ENCODE measurements around the gene OR2B6. TPM values are rescaled to one million over a fixed set of nuclear protein-coding genes. Genes with fewer than 3 reads are reported as not detected.
"Not testable (repeated sequence)": the region's sequence is repeated elsewhere in the genome, so short reads cannot be mapped to it uniquely, and the experiment has no call there.

Gene OR2B6
- total RNA-seq, 1 experiment from 2014 or later = 1.6 TPM

DNA sequence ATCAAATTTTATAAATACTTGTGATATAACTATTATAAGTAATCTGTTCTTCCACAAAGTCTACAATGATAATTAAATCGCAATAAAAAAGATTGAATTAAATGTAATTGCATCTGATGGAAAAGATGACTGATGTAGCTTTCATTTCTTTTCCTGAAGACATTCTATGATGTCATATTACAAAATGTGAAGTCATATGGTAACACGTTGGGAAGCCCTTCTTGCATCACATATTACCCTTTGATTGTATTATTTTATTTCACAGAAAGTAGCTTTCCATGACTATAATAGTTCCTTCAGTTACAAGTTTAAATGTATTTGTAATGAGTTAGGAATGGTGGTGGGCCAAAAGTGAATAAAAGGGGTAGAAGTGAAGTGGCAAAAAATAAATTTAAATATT, 25.8 kb upstream of the OR2B6 start:
- Histone ChIP-seq H3K4me2 (no peak overlapping the region), H3K79me2 (ENCODE audit: low read depth) (no peaks in the 10 kb centered on the region), H3K36me3 (ENCODE audit: low read depth) (no peaks in the 10 kb centered on the region), H3K4me1 (replicated peaks; ENCODE audit: insufficient read depth) (no peaks in the 10 kb centered on the region), H4K20me1 (ENCODE audit: insufficient read depth) (no peaks in the 10 kb centered on the region), H3K4me3 (no peak overlapping the region), H3K9me3 (ENCODE audit: insufficient read depth, low read depth) (no peaks in the 10 kb centered on the region), H3F3A (ENCODE audit: insufficient read depth, low read depth) (no peaks in the 10 kb centered on the region), H2AFZ (no peak overlapping the region), H3K27ac (no peak overlapping the region), H3K9me2 (ENCODE audit: insufficient read depth) (no peaks in the 10 kb centered on the region), H3K27me3 (ENCODE audit: insufficient read depth, low read depth) (no peaks in the 10 kb centered on the region)
- no peak for DNase-seq
- no peak for TF ChIP-seq EZH2 (IDR thresholded peaks at IDR 0.05; ENCODE audit: low read depth)
- TF ChIP-seq, protein P1, sequence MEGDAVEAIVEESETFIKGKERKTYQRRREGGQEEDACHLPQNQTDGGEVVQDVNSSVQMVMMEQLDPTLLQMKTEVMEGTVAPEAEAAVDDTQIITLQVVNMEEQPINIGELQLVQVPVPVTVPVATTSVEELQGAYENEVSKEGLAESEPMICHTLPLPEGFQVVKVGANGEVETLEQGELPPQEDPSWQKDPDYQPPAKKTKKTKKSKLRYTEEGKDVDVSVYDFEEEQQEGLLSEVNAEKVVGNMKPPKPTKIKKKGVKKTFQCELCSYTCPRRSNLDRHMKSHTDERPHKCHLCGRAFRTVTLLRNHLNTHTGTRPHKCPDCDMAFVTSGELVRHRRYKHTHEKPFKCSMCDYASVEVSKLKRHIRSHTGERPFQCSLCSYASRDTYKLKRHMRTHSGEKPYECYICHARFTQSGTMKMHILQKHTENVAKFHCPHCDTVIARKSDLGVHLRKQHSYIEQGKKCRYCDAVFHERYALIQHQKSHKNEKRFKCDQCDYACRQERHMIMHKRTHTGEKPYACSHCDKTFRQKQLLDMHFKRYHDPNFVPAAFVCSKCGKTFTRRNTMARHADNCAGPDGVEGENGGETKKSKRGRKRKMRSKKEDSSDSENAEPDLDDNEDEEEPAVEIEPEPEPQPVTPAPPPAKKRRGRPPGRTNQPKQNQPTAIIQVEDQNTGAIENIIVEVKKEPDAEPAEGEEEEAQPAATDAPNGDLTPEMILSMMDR (conservative IDR thresholded peaks at IDR 0.05) = no peak
- ChIA-PET POLR2A (ENCODE audit: unreplicated experiment) (no interaction called here), CTCF (no interaction called here)
- no TSS peak for BruUV-seq (replicated peaks)
- intact Hi-C loops (cut with micrococcal nuclease; ENCODE audit: unreplicated experiment) = no loop called here

DNA sequence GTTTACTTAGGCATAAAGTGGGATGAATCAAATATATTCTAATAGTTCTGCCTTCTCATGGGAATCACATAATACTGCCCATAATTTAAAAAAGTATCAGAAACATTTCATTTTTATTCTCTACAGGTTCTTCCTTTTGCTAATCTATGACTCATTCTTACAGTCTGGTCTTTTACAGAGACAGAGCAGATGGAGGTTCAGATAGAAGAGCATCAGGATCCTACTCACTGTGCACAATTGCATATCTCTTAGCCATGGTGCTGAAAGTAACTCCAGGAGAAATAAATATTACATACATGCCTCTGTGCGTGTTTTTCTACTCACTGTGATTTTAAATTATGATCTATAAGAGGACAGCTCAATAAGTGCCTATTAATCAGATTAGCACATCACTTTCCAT, 16.3 kb upstream of the OR2B6 start:
- no peaks in the 10 kb centered on the region for H3F3A ChIP-seq (ENCODE audit: insufficient read depth, low read depth)
- no peak overlapping the region for H2AFZ ChIP-seq
- no peaks in the 10 kb centered on the region for H3K4me1 ChIP-seq (replicated peaks; ENCODE audit: insufficient read depth)
- intact Hi-C loops (cut with micrococcal nuclease; ENCODE audit: unreplicated experiment) = no loop called here
- ChIA-PET POLR2A (ENCODE audit: unreplicated experiment) (no interaction called here), CTCF (no interaction called here)
- no peak overlapping the region for H3K4me2 ChIP-seq
- TF ChIP-seq, protein P1 (conservative IDR thresholded peaks at IDR 0.05) = no peak
- no peak for TF ChIP-seq EZH2 (IDR thresholded peaks at IDR 0.05; ENCODE audit: low read depth)
- no peak overlapping the region for H3K4me3 ChIP-seq
- H3K79me2 ChIP-seq (ENCODE audit: low read depth) = no peaks in the 10 kb centered on the region
- no peak overlapping the region for H3K27ac ChIP-seq
- H3K9me3 ChIP-seq (ENCODE audit: insufficient read depth, low read depth) = no peaks in the 10 kb centered on the region
- DNase-seq = no peak
- no peaks in the 10 kb centered on the region for H3K27me3 ChIP-seq (ENCODE audit: insufficient read depth, low read depth)
- no peaks in the 10 kb centered on the region for H4K20me1 ChIP-seq (ENCODE audit: insufficient read depth)
- BruUV-seq (replicated peaks) = no TSS peak
- H3K36me3 ChIP-seq (ENCODE audit: low read depth) = no peaks in the 10 kb centered on the region
- no peaks in the 10 kb centered on the region for H3K9me2 ChIP-seq (ENCODE audit: insufficient read depth)

DNA sequence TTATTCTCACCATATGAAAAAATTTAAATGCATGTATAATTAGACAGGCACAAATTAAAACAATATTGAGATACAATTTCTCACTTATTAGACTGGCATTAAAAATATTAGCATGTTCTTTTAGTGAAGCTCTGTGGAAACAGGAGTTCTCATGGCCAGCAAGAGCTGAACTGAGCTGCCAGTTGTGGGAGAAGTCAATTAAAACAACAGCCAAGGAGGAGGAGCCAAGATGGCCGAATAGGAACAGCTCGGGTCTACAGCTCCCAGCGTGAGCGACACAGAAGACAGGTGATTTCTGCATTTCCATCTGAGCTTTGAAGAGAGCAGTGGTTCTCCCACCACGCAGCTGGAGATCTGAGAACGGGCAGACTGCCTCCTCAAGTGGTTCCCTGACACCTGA, 14.0 kb upstream of the OR2B6 start:
- POLR2A ChIA-PET (ENCODE audit: unreplicated experiment); H3K9me2 ChIP-seq (ENCODE audit: insufficient read depth); H3F3A ChIP-seq (ENCODE audit: insufficient read depth, low read depth); H2AFZ ChIP-seq; DNase-seq; BruUV-seq (replicated peaks); H3K27me3 ChIP-seq (ENCODE audit: insufficient read depth, low read depth); H3K27ac ChIP-seq; H3K4me2 ChIP-seq; CTCF ChIA-PET; H4K20me1 ChIP-seq (ENCODE audit: insufficient read depth); H3K4me1 ChIP-seq (replicated peaks; ENCODE audit: insufficient read depth); H3K4me3 ChIP-seq; H3K79me2 ChIP-seq (ENCODE audit: low read depth); intact Hi-C loops (cut with micrococcal nuclease; ENCODE audit: unreplicated experiment); H3K9me3 ChIP-seq (ENCODE audit: insufficient read depth, low read depth); H3K36me3 ChIP-seq (ENCODE audit: low read depth): not testable (repeated sequence)

DNA sequence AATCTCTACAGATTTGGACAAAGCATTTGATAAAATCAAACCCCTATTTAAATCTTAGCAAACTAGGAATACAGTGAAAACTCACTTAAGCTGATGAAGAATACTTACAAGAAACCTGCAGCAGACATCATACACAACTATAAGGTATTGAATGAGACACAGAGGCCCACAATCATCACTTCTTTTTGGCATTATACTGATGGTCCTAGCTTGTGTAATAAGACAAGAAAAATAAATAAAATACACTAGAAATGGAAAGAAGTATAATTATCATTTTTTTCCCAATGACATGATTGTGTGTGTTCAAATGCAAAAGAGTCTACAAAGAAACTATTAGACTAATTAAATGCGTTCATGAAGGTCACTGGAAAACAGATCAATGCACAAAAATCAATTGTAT, 8.8 kb upstream of the OR2B6 start:
- no peaks in the 10 kb centered on the region for H3K9me3 ChIP-seq (ENCODE audit: insufficient read depth, low read depth)
- no TSS peak for BruUV-seq (replicated peaks)
- H3K36me3 ChIP-seq (ENCODE audit: low read depth) = no peaks in the 10 kb centered on the region
- no peak overlapping the region for H3K27ac ChIP-seq
- ChIA-PET POLR2A (ENCODE audit: unreplicated experiment) (no interaction called here), CTCF (no interaction called here)
- H3K9me2 ChIP-seq (ENCODE audit: insufficient read depth) = no peaks in the 10 kb centered on the region
- no peaks in the 10 kb centered on the region for H4K20me1 ChIP-seq (ENCODE audit: insufficient read depth)
- H2AFZ ChIP-seq = no peak overlapping the region
- H3K4me1 ChIP-seq (replicated peaks; ENCODE audit: insufficient read depth) = no peaks in the 10 kb centered on the region
- DNase-seq = no peak
- H3K79me2 ChIP-seq (ENCODE audit: low read depth) = no peaks in the 10 kb centered on the region
- intact Hi-C loops (cut with micrococcal nuclease; ENCODE audit: unreplicated experiment) = no loop called here
- no peak overlapping the region for H3K4me2 ChIP-seq
- H3K27me3 ChIP-seq (ENCODE audit: insufficient read depth, low read depth) = no peaks in the 10 kb centered on the region
- no peaks in the 10 kb centered on the region for H3F3A ChIP-seq (ENCODE audit: insufficient read depth, low read depth)
- no peak for TF ChIP-seq EZH2 (IDR thresholded peaks at IDR 0.05; ENCODE audit: low read depth)
- TF ChIP-seq, protein P1 (conservative IDR thresholded peaks at IDR 0.05) = no peak
- no peak overlapping the region for H3K4me3 ChIP-seq
